ENCODE data around the gene AMN. TPM values are rescaled to one million over a fixed set of nuclear protein-coding genes. Genes with fewer than 3 reads are reported as not detected.

AMN gene
- total RNA-seq, 2 experiments from 2014 or later: 0.35 to 5.6 TPM

GRCh38 chr14:102923925-102924486 lies 1.5 kb downstream of the AMN start:
- POLR2A ChIA-PET: interaction anchor here (0.5 kb wide), 1 partner anchor 12 kb away, joined by 3 read pairs; no protein-coding TSS in a partner anchor
- no peaks in the 10 kb centered on the region for H3K9me2 ChIP-seq (ENCODE audit: insufficient read depth, low read length)
- DNase-seq (ENCODE audit: low spot score): no peak

DNA sequence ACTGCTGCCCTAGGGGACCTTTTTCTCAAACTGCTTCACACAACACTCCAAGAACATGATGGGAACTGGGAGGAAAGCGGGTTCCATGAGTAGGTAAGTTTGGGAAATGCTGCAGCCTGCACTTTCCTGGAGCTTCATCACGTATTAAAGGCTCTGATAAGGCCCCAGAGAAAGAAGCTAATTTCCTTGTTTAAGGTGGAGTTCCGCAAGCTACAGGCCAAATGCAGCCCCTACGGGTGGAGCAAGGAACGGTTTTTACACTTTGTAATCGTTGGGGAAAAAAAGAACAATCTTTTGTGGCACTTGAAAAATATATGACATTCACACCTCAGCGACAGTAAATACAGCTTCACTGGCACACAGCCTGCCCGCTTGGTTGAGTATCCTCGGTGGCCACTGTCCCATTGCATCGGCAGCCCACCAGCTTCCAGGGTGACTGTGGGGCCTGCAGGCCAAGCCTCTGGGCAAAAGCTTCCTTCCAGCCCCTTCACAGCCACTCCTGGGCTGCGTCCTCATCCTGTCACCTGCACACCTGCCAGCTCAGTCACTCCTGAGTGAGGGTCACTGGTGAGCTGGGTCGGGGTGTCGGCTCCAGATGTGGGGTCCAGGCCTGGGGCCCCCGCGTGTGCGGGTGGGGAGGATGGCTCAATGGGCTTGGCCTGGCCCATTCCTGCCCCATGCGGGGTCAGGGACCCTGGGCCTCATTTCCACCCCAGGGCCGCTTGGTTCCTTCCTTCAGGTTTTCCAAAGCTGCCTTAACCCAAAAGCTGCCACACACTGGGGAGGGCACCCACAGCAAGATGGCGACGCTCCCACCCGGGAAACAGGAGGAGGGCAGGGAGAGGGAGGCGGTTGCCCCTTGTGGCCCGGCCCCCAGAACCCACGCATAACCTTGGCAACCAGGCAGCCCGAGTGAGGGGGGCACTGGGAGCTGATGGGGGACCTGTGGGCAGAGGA lies 2.4 kb downstream of the AMN start:
- POLR2A ChIA-PET: interaction anchor here (0.5 to 0.8 kb wide), 2 partner anchors 11 to 235 kb away, joined by 3 read pairs; no protein-coding TSS in a partner anchor
- H3K79me2 ChIP-seq (ENCODE audit: insufficient read depth, low read depth, low read length): no peaks in the 10 kb centered on the region
- no peak overlapping the region for H3K4me2 ChIP-seq (ENCODE audit: low read length)
- H3K36me3 ChIP-seq (ENCODE audit: insufficient read depth, low read length): no peaks in the 10 kb centered on the region
- H3K9me3 ChIP-seq (ENCODE audit: low read length): no peaks in the 10 kb centered on the region
- peaks cover 8% of the 10 kb centered on the region for H3K4me1 ChIP-seq (ENCODE audit: insufficient read depth, low read length, poor library complexity, severe bottlenecking)
- no peaks in the 10 kb centered on the region for H3K9me2 ChIP-seq (ENCODE audit: insufficient read depth, low read length)
- CTCF ChIA-PET (ENCODE audit: unreplicated experiment): no interaction called here
- intact Hi-C loops (cut with micrococcal nuclease; ENCODE audit: unreplicated experiment): no loop called here
- no peak for DNase-seq (ENCODE audit: low spot score)
- H4K20me1 ChIP-seq (ENCODE audit: insufficient read depth, low read length): no peaks in the 10 kb centered on the region
- no peak overlapping the region for H2AFZ ChIP-seq (ENCODE audit: low read length)
- BruUV-seq (replicated peaks): no TSS peak
- TF ChIP-seq, protein P1, sequence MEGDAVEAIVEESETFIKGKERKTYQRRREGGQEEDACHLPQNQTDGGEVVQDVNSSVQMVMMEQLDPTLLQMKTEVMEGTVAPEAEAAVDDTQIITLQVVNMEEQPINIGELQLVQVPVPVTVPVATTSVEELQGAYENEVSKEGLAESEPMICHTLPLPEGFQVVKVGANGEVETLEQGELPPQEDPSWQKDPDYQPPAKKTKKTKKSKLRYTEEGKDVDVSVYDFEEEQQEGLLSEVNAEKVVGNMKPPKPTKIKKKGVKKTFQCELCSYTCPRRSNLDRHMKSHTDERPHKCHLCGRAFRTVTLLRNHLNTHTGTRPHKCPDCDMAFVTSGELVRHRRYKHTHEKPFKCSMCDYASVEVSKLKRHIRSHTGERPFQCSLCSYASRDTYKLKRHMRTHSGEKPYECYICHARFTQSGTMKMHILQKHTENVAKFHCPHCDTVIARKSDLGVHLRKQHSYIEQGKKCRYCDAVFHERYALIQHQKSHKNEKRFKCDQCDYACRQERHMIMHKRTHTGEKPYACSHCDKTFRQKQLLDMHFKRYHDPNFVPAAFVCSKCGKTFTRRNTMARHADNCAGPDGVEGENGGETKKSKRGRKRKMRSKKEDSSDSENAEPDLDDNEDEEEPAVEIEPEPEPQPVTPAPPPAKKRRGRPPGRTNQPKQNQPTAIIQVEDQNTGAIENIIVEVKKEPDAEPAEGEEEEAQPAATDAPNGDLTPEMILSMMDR (conservative IDR thresholded peaks at IDR 0.05; ENCODE audit: low read length): no peak
- no peak for TF ChIP-seq EZH2phosphoT487 (IDR thresholded peaks at IDR 0.05; ENCODE audit: borderline replicate concordance, low read depth, low read length)
- no peak overlapping the region for H3K27ac ChIP-seq (ENCODE audit: low read depth, low read length, poor library complexity, severe bottlenecking)
- H3K4me3 ChIP-seq (ENCODE audit: low read depth, low read length, poor library complexity, severe bottlenecking): no peak overlapping the region

More at GRCh38 chr14:102923925-102924486, 1.5 kb downstream of the AMN start:
- H2AFZ ChIP-seq (ENCODE audit: low read length): no peak overlapping the region
- peaks cover 8% of the 10 kb centered on the region for H3K4me1 ChIP-seq (ENCODE audit: insufficient read depth, low read length, poor library complexity, severe bottlenecking)
- no peaks in the 10 kb centered on the region for H3K36me3 ChIP-seq (ENCODE audit: insufficient read depth, low read length)
- TF ChIP-seq EZH2phosphoT487 (IDR thresholded peaks at IDR 0.05; ENCODE audit: borderline replicate concordance, low read depth, low read length): no peak
- TF ChIP-seq, protein P1 (conservative IDR thresholded peaks at IDR 0.05; ENCODE audit: low read length): no peak
- no peak overlapping the region for H3K4me2 ChIP-seq (ENCODE audit: low read length)
- no TSS peak for BruUV-seq (replicated peaks)
- CTCF ChIA-PET (ENCODE audit: unreplicated experiment): no interaction called here
- no peaks in the 10 kb centered on the region for H4K20me1 ChIP-seq (ENCODE audit: insufficient read depth, low read length)
- no peak overlapping the region for H3K4me3 ChIP-seq (ENCODE audit: low read depth, low read length, poor library complexity, severe bottlenecking)
- H3K9me3 ChIP-seq (ENCODE audit: low read length): no peaks in the 10 kb centered on the region
- H3K79me2 ChIP-seq (ENCODE audit: insufficient read depth, low read depth, low read length): no peaks in the 10 kb centered on the region
- no peak overlapping the region for H3K27ac ChIP-seq (ENCODE audit: low read depth, low read length, poor library complexity, severe bottlenecking)
- intact Hi-C loops (cut with micrococcal nuclease; ENCODE audit: unreplicated experiment): no loop called here
